SU-DHL-6 (cell line): ENCODE measurements around the gene CADPS.

Source experiments
- H2AFZ ChIP-seq: fragments of 200-600 bp; sonication (generic); 2 replicates; pipeline ENCODE4 v1.6.1; 2014; ENCODE audit warnings: low read depth, mild to moderate bottlenecking, moderate library complexity, mixed read lengths, antibody characterized with exemption, low read length; ENCODE audit not compliant: severe bottlenecking
- H3F3A ChIP-seq: fragments of 200-600 bp; shearing (Covaris generic); 2 replicates; pipeline ENCODE4 v1.6.0; 2016; ENCODE audit warnings: antibody characterized with exemption, mild to moderate bottlenecking; ENCODE audit not compliant: insufficient read depth
- H3K27ac ChIP-seq: fragments of 200-600 bp; sonication (generic); 2 replicates; pipeline ENCODE4 v1.5.1; 2016; ENCODE audit warnings: low read depth, mild to moderate bottlenecking, low read length, moderate library complexity, mixed read lengths
- H3K27me3 ChIP-seq: fragments of 200-600 bp; sonication (generic), shearing (Covaris generic); 2 replicates; pipeline ENCODE4 v1.6.0; 2014; ENCODE audit warnings: mild to moderate bottlenecking, low read length
- H3K36me3 ChIP-seq: fragments of 200-600 bp; sonication (generic); 2 replicates; pipeline ENCODE4 v1.6.1; 2014; ENCODE audit warnings: mild to moderate bottlenecking, low read length, mixed read lengths
- H3K4me2 ChIP-seq: fragments of 300-600, 200-600 bp; shearing (Covaris generic), sonication (generic); 2 replicates; pipeline ENCODE4 v1.6.0; 2014; ENCODE audit warnings: low read length, low read depth, mild to moderate bottlenecking; ENCODE audit not compliant: poor library complexity, severe bottlenecking
- H3K4me3 ChIP-seq: fragments of 200-600 bp; sonication (generic); 2 replicates; pipeline ENCODE4 v1.5.1; 2014; ENCODE audit warnings: antibody characterized with exemption, low read length, mild to moderate bottlenecking, mixed read lengths; ENCODE audit not compliant: insufficient read depth, poor library complexity, severe bottlenecking
- H3K79me2 ChIP-seq: fragments of 200-600 bp; sonication (generic); 2 replicates; pipeline ENCODE4 v1.6.1; 2014; ENCODE audit warnings: mild to moderate bottlenecking, low read length, moderate library complexity; ENCODE audit not compliant: insufficient read depth
- H3K9ac ChIP-seq: fragments of 200-600 bp; sonication (generic); 2 replicates; pipeline ENCODE4 v1.7.0; 2014; ENCODE audit warnings: mild to moderate bottlenecking, low read length
- H3K9me2 ChIP-seq: fragments of 200-600 bp; sonication (generic); replicated peaks from 2 replicates; pipeline ENCODE4 v1.6.1; 2014; ENCODE audit warnings: low read length; ENCODE audit not compliant: insufficient read depth
- H3K9me3 ChIP-seq: fragments of 200-600 bp; sonication (generic); 2 replicates; pipeline ENCODE4 v1.6.1; 2014; ENCODE audit warnings: low read length, mixed read lengths; ENCODE audit not compliant: insufficient read depth
- H4K20me1 ChIP-seq: fragments of 200-600 bp; sonication (generic); 2 replicates; pipeline ENCODE4 v1.6.1; 2014; ENCODE audit warnings: low read depth, mild to moderate bottlenecking, antibody characterized with exemption, low read length, moderate library complexity, mixed read lengths
- EZH2phosphoT487 ChIP-seq: fragments of 200-600 bp; sonication (generic), shearing (Covaris generic); conservative IDR thresholded peaks from 2 replicates; pipeline ENCODE4 v1.6.1; 2018; ENCODE audit warnings: mild to moderate bottlenecking, antibody characterized with exemption, low read length, moderate library complexity, mixed read lengths
- TF ChIP-seq, protein P1 (sequence below): fragments of 200-600 bp; sonication (generic); IDR thresholded peaks from one replicate; pipeline ENCODE4 v1.5.1; 2017; ENCODE audit warnings: antibody characterized with exemption, mild to moderate bottlenecking, low read length, moderate library complexity; ENCODE audit not compliant: insufficient read depth, poor library complexity, severe bottlenecking

CADPS gene

DNA sequence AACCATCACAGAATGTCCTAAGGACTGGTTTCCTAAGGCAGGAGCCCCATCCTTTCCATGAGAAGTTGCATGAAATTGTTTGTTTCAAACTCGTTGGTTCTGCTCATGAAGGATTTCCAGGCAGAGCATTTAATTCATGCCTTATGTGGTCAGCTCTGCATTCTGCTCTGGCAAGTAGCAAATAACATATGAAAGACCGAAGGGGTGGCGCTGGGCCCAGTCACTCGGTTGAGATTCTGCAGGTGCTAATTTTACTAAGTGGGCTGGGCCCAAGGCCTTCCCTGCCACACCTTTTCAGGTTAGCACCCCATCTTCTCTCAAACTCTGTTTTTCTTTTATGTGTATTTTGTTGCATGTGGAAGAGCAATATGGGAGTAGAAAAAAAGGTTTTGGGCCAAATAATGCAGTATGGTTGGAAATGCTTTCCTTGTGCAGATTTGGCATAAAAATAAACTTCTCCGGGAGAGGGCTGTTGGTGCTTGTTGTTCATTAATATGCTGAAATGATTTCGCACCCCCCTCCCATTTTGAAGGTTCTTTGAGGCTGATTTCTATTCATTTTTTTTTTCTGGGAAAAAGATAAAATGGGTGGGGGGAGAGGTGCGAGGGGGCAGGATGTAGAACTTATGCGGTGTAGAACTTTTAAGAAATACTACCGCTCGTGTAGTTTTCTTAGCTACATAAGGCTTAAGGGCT, 318.9 kb downstream of the CADPS start:
- no peaks in the 10 kb centered on the region for H3K9me2 ChIP-seq
- H4K20me1 ChIP-seq: no peaks in the 10 kb centered on the region
- no peaks in the 10 kb centered on the region for H3F3A ChIP-seq
- TF ChIP-seq, protein P1, sequence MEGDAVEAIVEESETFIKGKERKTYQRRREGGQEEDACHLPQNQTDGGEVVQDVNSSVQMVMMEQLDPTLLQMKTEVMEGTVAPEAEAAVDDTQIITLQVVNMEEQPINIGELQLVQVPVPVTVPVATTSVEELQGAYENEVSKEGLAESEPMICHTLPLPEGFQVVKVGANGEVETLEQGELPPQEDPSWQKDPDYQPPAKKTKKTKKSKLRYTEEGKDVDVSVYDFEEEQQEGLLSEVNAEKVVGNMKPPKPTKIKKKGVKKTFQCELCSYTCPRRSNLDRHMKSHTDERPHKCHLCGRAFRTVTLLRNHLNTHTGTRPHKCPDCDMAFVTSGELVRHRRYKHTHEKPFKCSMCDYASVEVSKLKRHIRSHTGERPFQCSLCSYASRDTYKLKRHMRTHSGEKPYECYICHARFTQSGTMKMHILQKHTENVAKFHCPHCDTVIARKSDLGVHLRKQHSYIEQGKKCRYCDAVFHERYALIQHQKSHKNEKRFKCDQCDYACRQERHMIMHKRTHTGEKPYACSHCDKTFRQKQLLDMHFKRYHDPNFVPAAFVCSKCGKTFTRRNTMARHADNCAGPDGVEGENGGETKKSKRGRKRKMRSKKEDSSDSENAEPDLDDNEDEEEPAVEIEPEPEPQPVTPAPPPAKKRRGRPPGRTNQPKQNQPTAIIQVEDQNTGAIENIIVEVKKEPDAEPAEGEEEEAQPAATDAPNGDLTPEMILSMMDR: no peak
- TF ChIP-seq EZH2phosphoT487: no peak
- H3K9ac ChIP-seq: no peak overlapping the region
- H3K36me3 ChIP-seq: no peaks in the 10 kb centered on the region
- no peaks in the 10 kb centered on the region for H3K27me3 ChIP-seq
- no peak overlapping the region for H3K4me3 ChIP-seq
- H3K4me2 ChIP-seq: no peak overlapping the region
- H3K9me3 ChIP-seq: no peaks in the 10 kb centered on the region
- no peak overlapping the region for H3K27ac ChIP-seq
- H2AFZ ChIP-seq: no peak overlapping the region
- no peaks in the 10 kb centered on the region for H3K79me2 ChIP-seq

DNA sequence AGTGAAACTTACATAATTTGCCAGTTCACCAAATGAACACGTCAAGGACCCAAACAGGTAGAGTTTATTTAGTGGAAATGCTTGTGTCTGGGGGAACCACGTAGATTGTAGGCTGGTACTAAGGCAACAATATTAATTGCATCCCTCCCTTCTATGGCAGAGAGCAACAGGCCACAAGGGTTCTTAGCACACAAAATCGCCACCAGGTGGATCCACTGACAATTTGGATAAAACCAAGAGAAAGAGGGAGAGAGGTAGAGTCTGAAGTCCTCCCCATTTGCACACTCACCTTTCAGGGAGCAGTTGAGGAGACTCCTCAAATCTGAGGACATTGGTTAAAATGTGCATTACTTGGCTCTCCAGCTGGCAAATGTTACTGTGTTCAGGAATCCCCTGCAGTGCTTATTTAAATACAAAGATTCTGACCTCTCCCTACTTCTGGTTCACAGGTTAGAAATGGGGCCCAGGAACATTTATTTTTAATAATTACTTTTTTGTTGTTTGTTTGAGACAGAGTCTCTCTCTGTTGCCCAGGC, 320.9 kb downstream of the CADPS start:
- H2AFZ ChIP-seq: no peak overlapping the region
- no peak for TF ChIP-seq EZH2phosphoT487
- TF ChIP-seq, protein P1: peak; percentile 15
- no peak overlapping the region for H3K4me2 ChIP-seq
- H3K79me2 ChIP-seq: no peaks in the 10 kb centered on the region
- no peak overlapping the region for H3K9ac ChIP-seq
- no peaks in the 10 kb centered on the region for H3K9me3 ChIP-seq
- no peak overlapping the region for H3K4me3 ChIP-seq
- H3K36me3 ChIP-seq: no peaks in the 10 kb centered on the region
- H3K9me2 ChIP-seq: no peaks in the 10 kb centered on the region
- no peaks in the 10 kb centered on the region for H3K27me3 ChIP-seq
- no peaks in the 10 kb centered on the region for H3F3A ChIP-seq
- H4K20me1 ChIP-seq: no peaks in the 10 kb centered on the region
- H3K27ac ChIP-seq: no peak overlapping the region

DNA sequence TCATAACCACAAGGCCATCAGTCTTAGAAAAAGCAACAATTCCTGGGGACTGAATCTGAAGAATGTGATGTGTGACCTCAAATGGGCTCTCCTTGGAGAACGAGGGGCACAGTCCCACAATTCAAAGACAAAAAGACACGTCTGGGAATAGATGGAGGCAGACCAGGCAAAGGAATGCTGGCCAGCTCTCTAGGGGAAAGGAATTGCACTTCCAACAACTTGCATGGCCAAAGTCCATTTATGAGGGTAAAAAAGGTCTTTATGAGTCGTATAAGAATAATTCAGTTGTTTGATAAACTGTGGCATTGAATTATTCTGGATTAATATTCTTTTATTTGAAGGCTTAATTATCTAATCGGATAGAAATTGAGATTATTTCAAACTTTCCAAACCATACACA, 321.4 kb downstream of the CADPS start:
- H3F3A ChIP-seq: no peaks in the 10 kb centered on the region
- no peak overlapping the region for H3K4me3 ChIP-seq
- no peaks in the 10 kb centered on the region for H3K36me3 ChIP-seq

More for the DNA sequence above, 321.4 kb downstream of the CADPS start:
- Histone ChIP-seq H4K20me1 (no peaks in the 10 kb centered on the region), H3K9me3 (no peaks in the 10 kb centered on the region), H3K9me2 (no peaks in the 10 kb centered on the region), H3K27me3 (no peaks in the 10 kb centered on the region), H3K4me2 (no peak overlapping the region), H3K9ac (no peak overlapping the region), H3K79me2 (no peaks in the 10 kb centered on the region), H3K27ac (no peak overlapping the region), H2AFZ (no peak overlapping the region)
- TF ChIP-seq EZH2phosphoT487: no peak
- TF ChIP-seq, protein P1: no peak
